PC-9 (cell line): Measurements from ENCODE around the gene KCNJ18. TPM values are rescaled to one million over a fixed set of nuclear protein-coding genes. Genes with fewer than 3 reads are reported as not detected.
"Not testable (repeated sequence)": the region's sequence is repeated elsewhere in the genome, so short reads cannot be mapped to it uniquely, and the experiment has no call there.

Source experiments
- BruUV-seq: library from RNA; stranded (reverse); fragments of 400-500 nt; replicated peaks from 2 replicates; lab custom pipeline; 2021; lab: Mats Ljungman, UMichigan
- CTCF ChIA-PET: fragments of 300-600 bp; sonication (Branson Sonifier 250); formaldehyde crosslinking; loops from one replicate; lab custom pipeline; 2022; ENCODE audit warnings: antibody characterized with exemption; lab: Charles Lee
- POLR2A ChIA-PET: fragments of 300-600 bp; sonication (Branson Sonifier 250); formaldehyde crosslinking; loops from one replicate; lab custom pipeline; 2022; ENCODE audit warnings: antibody characterized with exemption; ENCODE audit not compliant: unreplicated experiment; lab: Charles Lee
- DNase-seq, 2 experiments: peaks; one replicate each; pipeline versions ENCODE4 v3.0.0 to v3.0.0-alpha.2; 2015 to 2022; ENCODE audit warnings: mixed read lengths in 1 of 2
- H2AFZ ChIP-seq: fragments of 200-600 bp; sonication (generic); 2 replicates; pipeline ENCODE4 v1.8.1; 2017; ENCODE audit warnings: antibody characterized with exemption
- H3F3A ChIP-seq: fragments of 200-600 bp; sonication (generic); 2 replicates; pipeline ENCODE4 v1.8.1; 2017; ENCODE audit warnings: antibody characterized with exemption, mild to moderate bottlenecking, low read depth; ENCODE audit not compliant: insufficient read depth
- H3K27ac ChIP-seq: fragments of 200-600 bp; sonication (generic); 2 replicates; pipeline ENCODE4 v1.6.1; 2016; ENCODE audit warnings: mixed run types
- H3K27me3 ChIP-seq: fragments of 200-600 bp; sonication (generic); 2 replicates; pipeline ENCODE4 v1.6.1; 2016; ENCODE audit warnings: low read depth, mixed run types; ENCODE audit not compliant: insufficient read depth
- H3K36me3 ChIP-seq: fragments of 200-600 bp; sonication (generic); 2 replicates; pipeline ENCODE4 v1.6.1; 2016; ENCODE audit warnings: low read depth, mixed run types
- H3K4me1 ChIP-seq: fragments of 200-600 bp; sonication (generic); replicated peaks from 2 replicates; pipeline ENCODE4 v1.6.1; 2016; ENCODE audit warnings: mixed run types; ENCODE audit not compliant: insufficient read depth
- H3K4me2 ChIP-seq: fragments of 200-600 bp; sonication (generic); 2 replicates; pipeline ENCODE4 v1.6.1; 2017; ENCODE audit warnings: mixed run types
- H3K4me3 ChIP-seq: fragments of 200-600 bp; sonication (generic); 2 replicates; pipeline ENCODE4 v1.6.1; 2016; ENCODE audit warnings: mixed run types
- H3K79me2 ChIP-seq: fragments of 200-600 bp; sonication (generic); 2 replicates; pipeline ENCODE4 v1.6.1; 2017; ENCODE audit warnings: low read depth, mixed run types
- H3K9me2 ChIP-seq: fragments of 200-600 bp; sonication (generic); 2 replicates; pipeline ENCODE4 v1.8.1; 2017; ENCODE audit warnings: mild to moderate bottlenecking; ENCODE audit not compliant: insufficient read depth
- H3K9me3 ChIP-seq: fragments of 200-600 bp; sonication (generic); 2 replicates; pipeline ENCODE4 v1.8.1; 2016; ENCODE audit warnings: low read depth; ENCODE audit not compliant: insufficient read depth
- H4K20me1 ChIP-seq: fragments of 200-600 bp; sonication (generic); 2 replicates; pipeline ENCODE4 v1.8.1; 2017; ENCODE audit not compliant: insufficient read depth
- intact Hi-C: fragments of 100-400 bp; cut with micrococcal nuclease; formaldehyde crosslinking; loops from one replicate; pipeline ENCODE4 v1.10.0; 2022; ENCODE audit not compliant: unreplicated experiment
- total RNA-seq: library from RNA; stranded (reverse); gene quantifications from 2 replicates; pipeline ENCODE4 v1.2.3, GENCODE V29; 2021

KCNJ18 gene
- total RNA-seq, 1 experiment from 2014 or later: not detected

GRCh38 chr17:21682130-21682529, 10.2 kb upstream of the KCNJ18 start:
- H3K9me3 ChIP-seq, BruUV-seq, intact Hi-C loops: not testable (repeated sequence)

DNA sequence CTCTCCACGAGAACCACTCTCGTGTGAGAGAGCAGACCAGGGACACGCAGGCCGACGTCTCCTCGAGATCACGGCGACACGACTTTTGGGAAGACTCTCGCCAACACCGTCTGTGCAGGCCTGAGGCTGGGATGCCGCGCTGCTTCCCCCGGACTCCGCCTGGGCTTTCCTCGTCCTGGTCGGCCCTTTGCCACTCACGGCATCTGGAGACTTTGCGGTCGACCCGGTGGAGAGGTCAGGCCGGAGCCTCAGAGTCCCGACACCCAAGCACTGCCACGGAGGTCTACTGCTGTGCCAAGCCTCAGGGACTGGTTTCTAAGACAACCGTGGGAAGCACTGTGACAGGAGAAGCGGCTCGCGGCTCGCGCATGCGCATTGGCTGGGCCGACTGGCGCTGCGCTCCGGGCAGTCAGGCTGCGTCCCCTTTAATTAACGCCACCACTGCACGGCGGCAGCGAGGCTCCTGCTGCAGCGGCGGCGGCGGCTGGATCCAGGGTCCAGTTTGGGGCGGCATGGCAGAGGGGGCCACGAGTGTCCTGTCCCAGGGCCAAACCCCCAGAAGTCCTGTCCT, 9.1 kb upstream of the KCNJ18 start:
- H3K9me3 ChIP-seq, H3K27me3 ChIP-seq, H4K20me1 ChIP-seq, intact Hi-C loops, H3K36me3 ChIP-seq, CTCF ChIA-PET, H3K79me2 ChIP-seq, BruUV-seq, H3F3A ChIP-seq, DNase-seq, H3K4me2 ChIP-seq, H3K4me3 ChIP-seq, H3K9me2 ChIP-seq, POLR2A ChIA-PET, H3K4me1 ChIP-seq, H3K27ac ChIP-seq, H2AFZ ChIP-seq: not testable (repeated sequence)

More at GRCh38 chr17:21682130-21682529, 10.2 kb upstream of the KCNJ18 start:
- H3K9me2 ChIP-seq, H3K27ac ChIP-seq, H3K4me1 ChIP-seq, H3K36me3 ChIP-seq, H3K27me3 ChIP-seq, H3K4me2 ChIP-seq, CTCF ChIA-PET, H3K79me2 ChIP-seq, H4K20me1 ChIP-seq, DNase-seq, POLR2A ChIA-PET, H3K4me3 ChIP-seq, H3F3A ChIP-seq, H2AFZ ChIP-seq: not testable (repeated sequence)

- CTCF ChIA-PET, H3F3A ChIP-seq, H3K36me3 ChIP-seq, BruUV-seq, H3K27me3 ChIP-seq, H3K27ac ChIP-seq, H2AFZ ChIP-seq, H3K4me3 ChIP-seq, DNase-seq, H3K9me3 ChIP-seq, H3K4me2 ChIP-seq, H3K4me1 ChIP-seq, intact Hi-C loops, H3K79me2 ChIP-seq, POLR2A ChIA-PET, H3K9me2 ChIP-seq, H4K20me1 ChIP-seq: not testable (repeated sequence)
Measured at GRCh38 chr17:21683897-21684296, 8.4 kb upstream of the KCNJ18 start.

GRCh38 chr17:21684384-21684783, 7.9 kb upstream of the KCNJ18 start:
- POLR2A ChIA-PET, BruUV-seq, CTCF ChIA-PET, H3K9me3 ChIP-seq, H3K27ac ChIP-seq, H3K9me2 ChIP-seq, H3F3A ChIP-seq, DNase-seq, H4K20me1 ChIP-seq, H3K4me2 ChIP-seq, H3K79me2 ChIP-seq, H3K36me3 ChIP-seq, H2AFZ ChIP-seq, H3K4me3 ChIP-seq, intact Hi-C loops, H3K27me3 ChIP-seq, H3K4me1 ChIP-seq: not testable (repeated sequence)

DNA sequence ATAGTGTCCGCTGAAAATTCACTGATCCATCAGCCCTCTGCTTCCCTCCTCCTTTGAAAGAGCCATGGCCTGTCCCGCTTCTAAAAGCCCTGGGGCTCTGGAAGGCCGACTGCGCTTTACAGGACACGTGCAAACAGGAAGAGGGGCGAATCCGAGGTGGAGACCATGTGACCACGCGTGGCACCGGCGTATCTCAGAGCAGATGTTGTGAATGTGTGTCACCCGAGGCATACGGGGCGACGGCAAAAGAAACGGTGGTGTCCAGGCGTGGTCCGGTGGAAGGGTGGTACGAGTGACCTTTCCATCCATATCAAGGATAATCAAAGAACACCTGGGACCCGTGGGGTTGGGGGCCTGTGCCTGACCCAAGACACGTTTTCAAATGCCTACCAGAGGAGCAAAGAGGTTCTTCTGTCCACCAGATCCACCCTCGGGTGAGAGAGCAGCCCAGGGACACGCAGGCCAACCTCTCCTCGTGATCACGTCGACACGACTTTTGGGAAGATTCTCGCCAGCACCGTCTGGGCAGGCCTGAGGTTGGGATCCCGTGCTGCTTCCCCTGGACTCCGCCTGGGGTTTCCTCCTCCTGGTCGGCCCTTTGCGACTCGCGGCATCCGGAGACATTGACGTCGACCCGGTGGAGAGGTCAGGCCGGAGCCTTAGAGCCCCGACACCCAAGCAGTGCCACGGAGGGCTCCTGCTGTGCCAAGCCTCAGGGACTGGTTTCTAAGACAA, 7.1 kb upstream of the KCNJ18 start:
- H3K9me2 ChIP-seq, H3K79me2 ChIP-seq, POLR2A ChIA-PET, H3K36me3 ChIP-seq, H3K27me3 ChIP-seq, intact Hi-C loops, H3K4me1 ChIP-seq, H3K4me3 ChIP-seq, H3F3A ChIP-seq, DNase-seq, H3K4me2 ChIP-seq, H3K27ac ChIP-seq, H4K20me1 ChIP-seq, BruUV-seq, H3K9me3 ChIP-seq, H2AFZ ChIP-seq, CTCF ChIA-PET: not testable (repeated sequence)
